Measurements from ENCODE around the gene CCDC30.

GRCh38 chr1:42506576-42506975, 43.5 kb downstream of the CCDC30 start:
- TF ChIP-seq POLR2A (IDR thresholded peaks at IDR 0.05) (no peak), CTCF (IDR thresholded peaks at IDR 0.05) (no peak), POLR2AphosphoS5 (IDR thresholded peaks at IDR 0.05) (no peak), EP300 (IDR thresholded peaks at IDR 0.05; ENCODE audit: low read depth) (no peak)

Measured in transverse colon (tissue), 4 donors.